NT2/D1 (cell line): ENCODE measurements around the gene WIZ.

Experiments
- SUZ12 ChIP-seq: IDR thresholded peaks from 2 replicates; pipeline ENCODE4 v1.6.1; 2011; ENCODE audit not compliant: insufficient read length, insufficient read depth; ENCODE audit errors: extremely low read depth
- YY1 ChIP-seq: IDR thresholded peaks from 2 replicates; pipeline ENCODE4 v1.6.1; 2011; ENCODE audit not compliant: insufficient read length, insufficient read depth

DNA sequence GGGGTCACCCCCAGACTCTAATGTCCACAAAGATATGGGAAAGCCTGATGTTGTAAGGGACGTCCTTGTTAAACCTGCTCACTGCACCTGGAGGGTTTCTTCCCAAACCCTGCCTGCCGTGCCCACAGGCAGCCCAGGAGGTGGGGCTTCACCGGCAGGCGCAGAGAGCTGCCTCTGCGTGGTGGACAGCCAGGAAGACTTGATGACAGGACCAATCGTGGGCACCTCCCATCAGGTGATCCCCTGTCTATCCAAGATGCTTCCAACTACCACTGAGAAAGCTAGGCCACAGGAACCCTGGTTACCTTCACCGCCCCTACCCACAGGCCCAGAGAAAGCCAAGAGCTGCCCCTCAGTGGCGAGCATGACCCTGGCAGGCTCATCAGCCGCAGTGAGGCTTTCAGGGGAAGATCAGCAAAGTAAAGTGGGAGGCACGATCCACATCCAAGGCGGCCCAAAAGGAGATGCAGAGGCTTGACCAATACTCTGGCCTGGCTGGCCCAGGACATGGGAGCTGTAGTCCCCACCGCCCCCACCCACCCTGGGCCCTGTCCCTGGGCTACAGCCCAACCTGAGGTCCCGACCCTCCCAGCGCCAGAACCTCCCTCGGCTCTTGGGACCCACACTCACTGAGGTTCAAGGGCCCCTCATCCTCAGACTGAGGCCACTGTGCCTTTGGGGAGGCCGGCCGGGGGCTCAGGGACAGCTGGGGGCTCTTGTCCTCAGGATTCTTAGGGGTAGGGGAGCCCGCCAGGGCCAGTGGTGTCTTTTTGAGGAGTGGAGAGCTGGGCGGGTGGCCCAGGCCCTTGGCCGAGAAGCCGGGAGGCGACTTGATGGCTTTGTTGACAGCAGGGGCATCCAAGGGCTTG lies 20.6 kb downstream of the WIZ start:
- TF ChIP-seq SUZ12, result no peak
- no peak for TF ChIP-seq YY1
